SK-N-SH treated with all-trans-retinoic acid at 6 μM for 48 hours (cell line): ENCODE data around the gene ARSJ.

Experiments used
- ATAC-seq: fragments of 200-7000 bp; cut with Tn5 transposase; 3 replicates; pipeline ENCODE4 v1.9.1; 2020; ENCODE audit warnings: mild to moderate bottlenecking, moderate library complexity
- CSRNP3 ChIP-seq: fragments of 250-450 bp; sonication (Bioruptor Pico); IDR thresholded peaks from 2 replicates; pipeline ENCODE4 v1.5.1; 2021; ENCODE audit warnings: mild to moderate bottlenecking, moderate library complexity
- ESRRG ChIP-seq: fragments of 250-450 bp; sonication (Bioruptor Pico); IDR thresholded peaks from 2 replicates; pipeline ENCODE4 v1.6.1; 2021; ENCODE audit warnings: mild to moderate bottlenecking
- GLIS3 ChIP-seq: fragments of 250-450 bp; sonication (Bioruptor Pico); IDR thresholded peaks from 2 replicates; pipeline ENCODE4 v1.5.0; 2020; ENCODE audit warnings: mild to moderate bottlenecking, moderate library complexity
- OSR1 ChIP-seq: fragments of 250-450 bp; sonication (Bioruptor Pico); IDR thresholded peaks from 2 replicates; pipeline ENCODE4 v1.8.0; 2022; ENCODE audit warnings: moderate library complexity, mild to moderate bottlenecking, inconsistent platforms
- POU6F1 ChIP-seq: fragments of 250-450 bp; sonication (Bioruptor Pico); IDR thresholded peaks from 2 replicates; pipeline ENCODE4 v1.8.0; 2021; ENCODE audit warnings: low read depth, mild to moderate bottlenecking, moderate library complexity, borderline replicate concordance
- PPARA ChIP-seq: fragments of 250-450 bp; sonication (Bioruptor Pico); IDR thresholded peaks from 2 replicates; pipeline ENCODE4 v1.5.0; 2020; ENCODE audit warnings: mild to moderate bottlenecking, borderline replicate concordance
- RARB ChIP-seq: fragments of 250-450 bp; sonication (Bioruptor Pico); IDR thresholded peaks from 2 replicates; pipeline ENCODE4 v1.8.0; 2021; ENCODE audit warnings: mild to moderate bottlenecking, moderate library complexity
- SNAI2 ChIP-seq: fragments of 250-450 bp; sonication (Bioruptor Pico); IDR thresholded peaks from 2 replicates; pipeline ENCODE4 v1.5.0; 2020; ENCODE audit warnings: mild to moderate bottlenecking, moderate library complexity
- TCF4 ChIP-seq: fragments of 250-450 bp; sonication (Bioruptor Pico); IDR thresholded peaks from 2 replicates; pipeline ENCODE4 v1.8.0; 2021; ENCODE audit warnings: mild to moderate bottlenecking, moderate library complexity, borderline replicate concordance
- TOX ChIP-seq: fragments of 250-450 bp; sonication (Bioruptor Pico); IDR thresholded peaks from 2 replicates; pipeline ENCODE4 v1.8.0; 2021; ENCODE audit warnings: mild to moderate bottlenecking, moderate library complexity, borderline replicate concordance
- ZFP3 ChIP-seq: fragments of 250-450 bp; sonication (Bioruptor Pico); IDR thresholded peaks from 2 replicates; pipeline ENCODE4 v1.5.0; 2020; ENCODE audit warnings: mild to moderate bottlenecking, moderate library complexity
- ZFP30 ChIP-seq: fragments of 450-650 bp; formaldehyde crosslinking; IDR thresholded peaks from 2 replicates; pipeline ENCODE4 v1.5.0; 2022; ENCODE audit warnings: mild to moderate bottlenecking, moderate library complexity
- ZNF565 ChIP-seq: fragments of 450-650 bp; formaldehyde crosslinking; conservative IDR thresholded peaks from 2 replicates; pipeline ENCODE4 v1.5.0; 2020; ENCODE audit warnings: low read depth, mild to moderate bottlenecking, moderate library complexity
- ZNF70 ChIP-seq: fragments of 450-650 bp; formaldehyde crosslinking; IDR thresholded peaks from 2 replicates; pipeline ENCODE4 v1.5.0; 2020; ENCODE audit warnings: mild to moderate bottlenecking, moderate library complexity
- ZNF8 ChIP-seq: fragments of 450-650 bp; formaldehyde crosslinking; IDR thresholded peaks from 2 replicates; pipeline ENCODE4 v1.5.0; 2020; ENCODE audit warnings: mild to moderate bottlenecking, moderate library complexity
- TF ChIP-seq, protein P1 (sequence below): fragments of 250-450 bp; sonication (Bioruptor Pico); IDR thresholded peaks from 2 replicates; pipeline ENCODE4 v1.5.0; 2020; ENCODE audit warnings: mild to moderate bottlenecking, moderate library complexity
- TF ChIP-seq, protein P2 (sequence below): fragments of 250-450 bp; sonication (Bioruptor Pico); IDR thresholded peaks from 2 replicates; pipeline ENCODE4 v1.5.1; 2020; ENCODE audit warnings: low read depth, mild to moderate bottlenecking, moderate library complexity

Gene ARSJ

GRCh38 chr4:113996599-113997177 is 17.2 kb upstream of the ARSJ start (continued):
- TF ChIP-seq ZNF8 (CRISPR knock-in tag) = no peak
- no peak for TF ChIP-seq TCF4 (CRISPR knock-in tag)
- TF ChIP-seq ZFP30 (CRISPR knock-in tag) = no peak

DNA sequence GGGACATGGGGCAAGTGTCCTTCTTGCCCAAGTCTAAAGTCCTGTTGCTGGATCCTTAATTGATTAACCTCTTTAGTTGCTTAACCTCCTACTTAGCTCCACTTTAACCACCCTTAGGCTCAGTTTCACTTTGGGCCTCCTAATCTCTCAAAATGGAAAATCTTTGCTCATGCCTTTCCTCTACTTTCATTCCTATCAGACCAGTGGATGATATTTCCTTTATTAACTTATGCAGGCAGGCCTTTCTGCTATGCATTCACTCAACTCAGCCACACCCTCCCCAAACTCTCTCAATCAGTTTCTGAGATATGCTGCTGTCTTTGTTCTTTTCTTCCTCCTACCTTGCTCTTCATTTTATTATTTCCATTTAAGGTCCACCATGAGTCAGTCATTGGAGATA is 14.4 kb upstream of the ARSJ start:
- no peak for TF ChIP-seq ZFP3 (CRISPR knock-in tag)
- no peak for TF ChIP-seq TCF4 (CRISPR knock-in tag)
- no peak for TF ChIP-seq TOX (CRISPR knock-in tag)
- no peak for TF ChIP-seq RARB
- no peak for TF ChIP-seq OSR1 (CRISPR knock-in tag)
- TF ChIP-seq POU6F1 (CRISPR knock-in tag) = no peak
- TF ChIP-seq, protein P1, sequence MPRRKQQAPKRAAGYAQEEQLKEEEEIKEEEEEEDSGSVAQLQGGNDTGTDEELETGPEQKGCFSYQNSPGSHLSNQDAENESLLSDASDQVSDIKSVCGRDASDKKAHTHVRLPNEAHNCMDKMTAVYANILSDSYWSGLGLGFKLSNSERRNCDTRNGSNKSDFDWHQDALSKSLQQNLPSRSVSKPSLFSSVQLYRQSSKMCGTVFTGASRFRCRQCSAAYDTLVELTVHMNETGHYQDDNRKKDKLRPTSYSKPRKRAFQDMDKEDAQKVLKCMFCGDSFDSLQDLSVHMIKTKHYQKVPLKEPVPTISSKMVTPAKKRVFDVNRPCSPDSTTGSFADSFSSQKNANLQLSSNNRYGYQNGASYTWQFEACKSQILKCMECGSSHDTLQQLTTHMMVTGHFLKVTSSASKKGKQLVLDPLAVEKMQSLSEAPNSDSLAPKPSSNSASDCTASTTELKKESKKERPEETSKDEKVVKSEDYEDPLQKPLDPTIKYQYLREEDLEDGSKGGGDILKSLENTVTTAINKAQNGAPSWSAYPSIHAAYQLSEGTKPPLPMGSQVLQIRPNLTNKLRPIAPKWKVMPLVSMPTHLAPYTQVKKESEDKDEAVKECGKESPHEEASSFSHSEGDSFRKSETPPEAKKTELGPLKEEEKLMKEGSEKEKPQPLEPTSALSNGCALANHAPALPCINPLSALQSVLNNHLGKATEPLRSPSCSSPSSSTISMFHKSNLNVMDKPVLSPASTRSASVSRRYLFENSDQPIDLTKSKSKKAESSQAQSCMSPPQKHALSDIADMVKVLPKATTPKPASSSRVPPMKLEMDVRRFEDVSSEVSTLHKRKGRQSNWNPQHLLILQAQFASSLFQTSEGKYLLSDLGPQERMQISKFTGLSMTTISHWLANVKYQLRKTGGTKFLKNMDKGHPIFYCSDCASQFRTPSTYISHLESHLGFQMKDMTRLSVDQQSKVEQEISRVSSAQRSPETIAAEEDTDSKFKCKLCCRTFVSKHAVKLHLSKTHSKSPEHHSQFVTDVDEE (CRISPR knock-in tag) = no peak
- no peak for TF ChIP-seq ZNF565
- TF ChIP-seq, protein P2, sequence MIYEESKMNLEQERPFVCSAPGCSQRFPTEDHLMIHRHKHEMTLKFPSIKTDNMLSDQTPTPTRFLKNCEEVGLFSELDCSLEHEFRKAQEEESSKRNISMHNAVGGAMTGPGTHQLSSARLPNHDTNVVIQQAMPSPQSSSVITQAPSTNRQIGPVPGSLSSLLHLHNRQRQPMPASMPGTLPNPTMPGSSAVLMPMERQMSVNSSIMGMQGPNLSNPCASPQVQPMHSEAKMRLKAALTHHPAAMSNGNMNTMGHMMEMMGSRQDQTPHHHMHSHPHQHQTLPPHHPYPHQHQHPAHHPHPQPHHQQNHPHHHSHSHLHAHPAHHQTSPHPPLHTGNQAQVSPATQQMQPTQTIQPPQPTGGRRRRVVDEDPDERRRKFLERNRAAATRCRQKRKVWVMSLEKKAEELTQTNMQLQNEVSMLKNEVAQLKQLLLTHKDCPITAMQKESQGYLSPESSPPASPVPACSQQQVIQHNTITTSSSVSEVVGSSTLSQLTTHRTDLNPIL (CRISPR knock-in tag) = no peak
- no peak for TF ChIP-seq ESRRG
- TF ChIP-seq PPARA (CRISPR knock-in tag) = no peak
- no peak for TF ChIP-seq ZNF70 (CRISPR knock-in tag)
- ATAC-seq = no peak

GRCh38 chr4:113990886-113991285 is 11.4 kb upstream of the ARSJ start:
- no peak for TF ChIP-seq RARB
- TF ChIP-seq ZNF8 (CRISPR knock-in tag) = no peak
- no peak for TF ChIP-seq PPARA (CRISPR knock-in tag)
- TF ChIP-seq TCF4 (CRISPR knock-in tag) = no peak
- TF ChIP-seq ZNF70 (CRISPR knock-in tag) = no peak
- TF ChIP-seq CSRNP3 = no peak
- no peak for TF ChIP-seq OSR1 (CRISPR knock-in tag)
- TF ChIP-seq, protein P2 (CRISPR knock-in tag) = no peak
- TF ChIP-seq TOX (CRISPR knock-in tag) = no peak
- TF ChIP-seq GLIS3 (CRISPR knock-in tag) = no peak
- no peak for TF ChIP-seq ESRRG
- TF ChIP-seq, protein P1 (CRISPR knock-in tag) = no peak
- TF ChIP-seq ZFP30 (CRISPR knock-in tag) = no peak
- TF ChIP-seq SNAI2 (CRISPR knock-in tag) = no peak
- TF ChIP-seq ZNF565 = no peak
- TF ChIP-seq POU6F1 (CRISPR knock-in tag) = no peak
- TF ChIP-seq, all 23 proteins: peak for 0
- no peak for ATAC-seq
